ENCODE data around the gene STOM. TPM values are rescaled to one million over a fixed set of nuclear protein-coding genes. Genes with fewer than 3 reads are reported as not detected.

Gene STOM
- 32.8 and 64.1 TPM in 2 replicates for total RNA-seq

GRCh38 chr9:121369595-121370265 lies at the start of gene STOM:
Gene STOM (minus strand): TSS chr9:121370250. CDS start chr9:121370187, 63 bp downstream.

Other genes starting within 250 kb of the STOM start
- 22.3 and 37.7 TPM in 2 replicates for gene RAB14, start 168.4 kb downstream of the STOM start, total RNA-seq
- 316 and 509 TPM in 2 replicates for gene GSN, start 102.1 kb downstream of the STOM start, total RNA-seq
- not detected in 2 replicates for gene GGTA1, start 129.6 kb upstream of the STOM start, total RNA-seq